ENCODE measurements around the gene CYB561D2. TPM values are rescaled to one million over a fixed set of nuclear protein-coding genes. Genes with fewer than 3 reads are reported as not detected.

The CYB561D2 gene
- total RNA-seq, 1 experiment from 2014 or later, result 9.5 TPM

- intact Hi-C loops (cut with micrococcal nuclease), result no loop called here
- Histone ChIP-seq H3K27ac (ENCODE audit: low read depth, low read length) (no peak overlapping the region), H3K9ac (ENCODE audit: low read length) (no peak overlapping the region), H3K27me3 (ENCODE audit: insufficient read depth, low read length) (no peaks in the 10 kb centered on the region), H3K4me1 (ENCODE audit: control insufficient read depth in 1 of 2, insufficient read depth in 2 of 2, low read length in 2 of 2) (peaks cover 3 to 43% of the 10 kb centered on the region in 2 experiments; a peak in 3 of 4 replicates), H3K9me2 (ENCODE audit: insufficient read depth) (no peaks in the 10 kb centered on the region), H3K9me3 (ENCODE audit: control insufficient read depth in 1 of 2, insufficient read depth in 1 of 2, low read depth in 1 of 2, low read length in 2 of 2) (no peaks in the 10 kb centered on the region), H2AFZ (ENCODE audit: low read depth, low read length, poor library complexity, severe bottlenecking) (no peak overlapping the region), H3K4me3 (replicated peaks in 1 of 2; ENCODE audit: low read depth in 1 of 2, low read length in 2 of 2) (no peak overlapping the region), H3K79me2 (ENCODE audit: insufficient read depth, low read length) (no peaks in the 10 kb centered on the region), H3K4me2 (ENCODE audit: low read length) (peak overlapping the region; percentile 3; the same call in 1 of the 2 replicates), H4K20me1 (ENCODE audit: insufficient read depth) (no peaks in the 10 kb centered on the region), H3K36me3 (ENCODE audit: control insufficient read depth in 1 of 2, insufficient read depth in 2 of 2, low read length in 2 of 2) (no peaks in the 10 kb centered on the region)
- no peak for TF ChIP-seq EGR1 (IDR thresholded peaks at IDR 0.05; ENCODE audit: low read depth)
- TF ChIP-seq ZFX (IDR thresholded peaks at IDR 0.05), result no peak
- TF ChIP-seq RAD21 (IDR thresholded peaks at IDR 0.05; ENCODE audit: low read depth), result no peak
- TF ChIP-seq, protein P1, sequence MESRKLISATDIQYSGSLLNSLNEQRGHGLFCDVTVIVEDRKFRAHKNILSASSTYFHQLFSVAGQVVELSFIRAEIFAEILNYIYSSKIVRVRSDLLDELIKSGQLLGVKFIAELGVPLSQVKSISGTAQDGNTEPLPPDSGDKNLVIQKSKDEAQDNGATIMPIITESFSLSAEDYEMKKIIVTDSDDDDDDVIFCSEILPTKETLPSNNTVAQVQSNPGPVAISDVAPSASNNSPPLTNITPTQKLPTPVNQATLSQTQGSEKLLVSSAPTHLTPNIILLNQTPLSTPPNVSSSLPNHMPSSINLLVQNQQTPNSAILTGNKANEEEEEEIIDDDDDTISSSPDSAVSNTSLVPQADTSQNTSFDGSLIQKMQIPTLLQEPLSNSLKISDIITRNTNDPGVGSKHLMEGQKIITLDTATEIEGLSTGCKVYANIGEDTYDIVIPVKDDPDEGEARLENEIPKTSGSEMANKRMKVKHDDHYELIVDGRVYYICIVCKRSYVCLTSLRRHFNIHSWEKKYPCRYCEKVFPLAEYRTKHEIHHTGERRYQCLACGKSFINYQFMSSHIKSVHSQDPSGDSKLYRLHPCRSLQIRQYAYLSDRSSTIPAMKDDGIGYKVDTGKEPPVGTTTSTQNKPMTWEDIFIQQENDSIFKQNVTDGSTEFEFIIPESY (IDR thresholded peaks at IDR 0.05; ENCODE audit: extremely low read depth, insufficient replicate concordance, low read length), result no peak
- TF ChIP-seq SIN3A (IDR thresholded peaks at IDR 0.05; ENCODE audit: low read depth), result no peak
- no peak for TF ChIP-seq SP1 (IDR thresholded peaks at IDR 0.05; ENCODE audit: low read depth)
- TF ChIP-seq, protein P2, sequence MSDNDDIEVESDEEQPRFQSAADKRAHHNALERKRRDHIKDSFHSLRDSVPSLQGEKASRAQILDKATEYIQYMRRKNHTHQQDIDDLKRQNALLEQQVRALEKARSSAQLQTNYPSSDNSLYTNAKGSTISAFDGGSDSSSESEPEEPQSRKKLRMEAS (IDR thresholded peaks at IDR 0.05), result no peak
- no peak for TF ChIP-seq POLR2A (IDR thresholded peaks at IDR 0.05; ENCODE audit: borderline replicate concordance, extremely low read depth, insufficient read depth, insufficient read length)
- TF ChIP-seq POLR2AphosphoS5 (IDR thresholded peaks at IDR 0.05; ENCODE audit: low read depth, low read length), result no peak
- TF ChIP-seq JUND (IDR thresholded peaks at IDR 0.05), result no peak
- TF ChIP-seq FOSL1 (IDR thresholded peaks at IDR 0.05; ENCODE audit: low read depth), result no peak
- TF ChIP-seq CBX3 (IDR thresholded peaks at IDR 0.05; ENCODE audit: low read depth), result no peak
- TF ChIP-seq REST (IDR thresholded peaks at IDR 0.05; ENCODE audit: low read depth), result no peak
- ChIA-PET CTCF (no interaction called here), RAD21 (ENCODE audit: low non-redundant PET in 1 of 2, low total read pairs in 2 of 2, uncharacterized antibody in 2 of 2, unreplicated experiment in 2 of 2) (no interaction called here), POLR2A (no interaction called here)
- no peak for ATAC-seq
- DNase-seq (ENCODE audit: low read depth, low spot score), result no peak
- BruUV-seq (replicated peaks), result no TSS peak
These were observed 41.5 kb downstream of the CYB561D2 start for GRCh38 chr3:50392101-50392715.

Measured in HCT116 (cell line).